Naive thymus-derived CD4-positive, alpha-beta T cell (primary cell): ENCODE data around the gene TCERG1L. TPM values are rescaled to one million over a fixed set of nuclear protein-coding genes. Genes with fewer than 3 reads are reported as not detected.

Experiments used
- ATAC-seq: fragments of 150-1000 bp; cut with Tn5 transposase; 2 replicates; pipeline ENCODE4 v1.10.0; 2021; ENCODE audit warnings: mild to moderate bottlenecking, moderate library complexity
- CTCF ChIA-PET: fragments of 350-600 bp; sonication (Branson Sonifier 250); formaldehyde crosslinking; loops from one replicate; lab custom pipeline; 2021; ENCODE audit warnings: antibody characterized with exemption; lab: Charles Lee
- POLR2A ChIA-PET: fragments of 350-600 bp; sonication (Branson Sonifier 250); formaldehyde crosslinking; loops from one replicate; lab custom pipeline; 2021; ENCODE audit warnings: antibody characterized with exemption, inconsistent platforms; lab: Charles Lee
- DNase-seq, 9 donors: peaks; one replicate each; pipeline versions ENCODE4 v3.0.0 to v3.0.0-alpha.2; 2020 to 2022; ENCODE audit warnings: mixed read lengths in 1 of 9
- H3K27ac ChIP-seq: one replicate; pipeline ENCODE4 v1.7.0; 2013; ENCODE audit warnings: mild to moderate bottlenecking, low read depth, low read length, moderate library complexity
- H3K27me3 ChIP-seq, 2 donors: one replicate each; pipeline ENCODE4 v1.7.0; 2013; ENCODE audit warnings: low read length in 2 of 2, mild to moderate bottlenecking in 2 of 2, moderate library complexity in 2 of 2; ENCODE audit not compliant: control insufficient read depth in 2 of 2, insufficient read depth in 2 of 2
- H3K36me3 ChIP-seq, 3 experiments: 1 replicate in 2 of 3; 2 replicates in 1 of 3; pipeline ENCODE4 v1.7.0; 2013; ENCODE audit warnings: low read length in 3 of 3, mild to moderate bottlenecking in 3 of 3, moderate library complexity in 1 of 3; ENCODE audit not compliant: insufficient read depth in 3 of 3, control insufficient read depth in 2 of 3
- H3K4me1 ChIP-seq, 2 donors: one replicate each; pipeline ENCODE4 v1.7.0; 2013; ENCODE audit warnings: low read length in 2 of 2, mild to moderate bottlenecking in 2 of 2, moderate library complexity in 1 of 2; ENCODE audit not compliant: control insufficient read depth in 2 of 2, insufficient read depth in 2 of 2
- H3K4me3 ChIP-seq: 2 replicates; pipeline ENCODE4 v1.7.0; 2013; ENCODE audit warnings: mild to moderate bottlenecking, low read length
- H3K9me3 ChIP-seq, 3 experiments: 1 replicate in 2 of 3; 2 replicates in 1 of 3; pipeline ENCODE4 v1.7.0; 2013; ENCODE audit warnings: low read length in 3 of 3; ENCODE audit not compliant: control insufficient read depth in 2 of 3
- H3K27ac Mint-ChIP-seq, 9 donors: one replicate each; pipeline ENCODE4 v1.8.0; 2020 to 2022; ENCODE audit warnings: mixed read lengths in 9 of 9, mild to moderate bottlenecking in 8 of 9, moderate library complexity in 5 of 9, inconsistent platforms in 2 of 9
- H3K27me3 Mint-ChIP-seq, 5 donors: one replicate each; pipeline ENCODE4 v1.8.0; 2021 to 2022; ENCODE audit warnings: mixed read lengths in 5 of 5, mild to moderate bottlenecking in 1 of 5
- H3K36me3 Mint-ChIP-seq, 5 donors: one replicate each; pipeline ENCODE4 v1.8.0; 2020 to 2022; ENCODE audit warnings: mixed read lengths in 5 of 5, mild to moderate bottlenecking in 3 of 5, inconsistent platforms in 1 of 5
- H3K4me1 Mint-ChIP-seq, 7 donors: one replicate each; pipeline ENCODE4 v1.8.0; 2020 to 2022; ENCODE audit warnings: mixed read lengths in 7 of 7, mild to moderate bottlenecking in 3 of 7, inconsistent platforms in 1 of 7
- H3K4me3 Mint-ChIP-seq, 10 donors: one replicate each; pipeline ENCODE4 v1.8.0; 2020 to 2022; ENCODE audit warnings: mild to moderate bottlenecking in 10 of 10, mixed read lengths in 10 of 10, moderate library complexity in 6 of 10, inconsistent platforms in 2 of 10
- H3K9me3 Mint-ChIP-seq, 11 donors: one replicate each; pipeline ENCODE4 v1.8.0; 2020 to 2022; ENCODE audit warnings: mixed read lengths in 11 of 11, mild to moderate bottlenecking in 4 of 11, inconsistent platforms in 1 of 11, moderate library complexity in 1 of 11
- intact Hi-C, 2 donors: fragments of 100-400 bp; cut with micrococcal nuclease; formaldehyde crosslinking; loops; one replicate each; pipeline ENCODE4 v1.15.1; 2023
- polyA plus RNA-seq, 2 donors: library from polyadenylated mRNA; unstranded; fragments of 300-500 nt; fragmentation: Illumina TruSeq; gene quantifications; one replicate each; pipeline ENCODE4 v1.2.3, GENCODE V29; 2021
- total RNA-seq, 6 experiments: library from RNA in 5 of 6; stranded (reverse) in 5 of 6; gene quantifications; 1 replicate in 5 of 6; 2 replicates in 1 of 6; pipeline ENCODE4 v1.2.3 and lab custom pipeline; 2021 to 2026

TCERG1L gene
- total and polyA plus RNA-seq, 7 experiments from 2014 or later: 0.11 to 0.42 (median 0.39) TPM; not detected in 4

DNA sequence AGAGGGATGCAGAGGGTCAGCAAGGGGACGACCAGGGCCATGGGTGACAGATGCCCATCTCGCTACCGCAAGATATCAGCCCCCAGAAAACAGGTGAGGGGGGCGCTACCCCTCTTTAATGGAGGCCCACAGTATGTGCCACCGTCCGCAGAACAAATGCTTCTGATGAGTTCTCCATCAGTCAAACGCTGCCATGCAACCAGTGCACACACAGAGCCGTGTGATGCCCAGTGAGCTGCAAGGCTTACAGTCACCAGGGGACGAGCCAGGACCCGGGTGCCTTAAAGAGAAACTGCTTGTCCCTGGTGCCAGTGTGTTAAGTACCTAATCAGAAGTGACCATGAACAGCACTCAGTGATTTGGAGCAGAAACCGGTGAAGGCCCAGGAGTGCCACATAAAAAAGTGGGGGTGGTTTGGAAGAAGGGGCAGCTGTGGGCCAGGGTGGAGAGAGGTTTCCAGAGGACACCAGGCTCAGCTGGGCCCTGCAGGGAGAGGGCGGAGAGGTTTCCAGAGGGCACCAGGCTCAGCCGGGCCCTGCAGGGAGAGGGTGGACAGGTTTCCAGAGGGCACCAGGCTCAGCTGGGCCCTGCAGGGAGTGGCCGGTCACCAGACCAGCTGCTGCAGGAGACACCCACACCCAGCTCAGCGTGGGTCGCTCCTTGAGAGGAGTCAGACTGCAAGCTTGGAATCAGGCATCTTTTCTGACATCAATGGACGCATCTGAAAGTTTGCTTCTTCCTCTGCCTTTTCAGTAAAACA is 50.9 kb downstream of the TCERG1L start:
- intact Hi-C loops: no loop called here
- Histone ChIP-seq H3K4me1 (no peaks in the 10 kb centered on the region), H3K27ac (no peak overlapping the region), H3K27me3 (no peaks in the 10 kb centered on the region), H3K4me3 (no peak overlapping the region), H3K9me3 (no peaks in the 10 kb centered on the region), H3K36me3 (no peaks in the 10 kb centered on the region)
- Mint-ChIP-seq H3K4me1 (peaks cover 0 to 5% (median 0%) of the 10 kb centered on the region in 7 donors), H3K27ac (no peak overlapping the region), H3K9me3 (no peaks in the 10 kb centered on the region), H3K27me3 (no peaks in the 10 kb centered on the region), H3K4me3 (no peak overlapping the region), H3K36me3 (no peaks in the 10 kb centered on the region)
- ATAC-seq: no peak
- POLR2A ChIA-PET: no interaction called here
- DNase-seq: no peak
- CTCF ChIA-PET: no interaction called here

DNA sequence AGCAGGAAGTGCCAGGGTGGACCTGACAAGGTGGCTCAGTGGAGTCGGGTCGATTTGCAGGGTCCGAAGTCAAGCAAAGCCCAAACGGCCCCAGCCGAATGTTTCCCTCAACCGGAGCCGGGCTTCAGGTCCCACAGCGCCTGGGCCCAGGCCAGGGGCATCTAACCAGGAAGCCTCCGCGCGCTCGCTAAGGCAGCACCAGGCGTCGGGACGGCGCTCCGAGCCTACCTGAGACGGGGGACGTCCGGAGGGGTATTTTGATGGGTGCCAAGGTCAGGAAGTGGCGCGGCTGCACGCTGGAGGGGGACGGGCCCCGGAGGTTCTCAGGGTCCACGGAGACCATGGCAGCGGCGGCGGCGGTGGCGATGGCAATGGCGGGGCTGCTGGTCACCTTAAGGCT is 51.5 kb downstream of the TCERG1L start:
- no peak overlapping the region for H3K4me3 ChIP-seq
- no peaks in the 10 kb centered on the region for H3K9me3 ChIP-seq
- H3K4me1 ChIP-seq: no peaks in the 10 kb centered on the region
- CTCF ChIA-PET: no interaction called here
- H3K36me3 Mint-ChIP-seq: no peaks in the 10 kb centered on the region
- no peaks in the 10 kb centered on the region for H3K36me3 ChIP-seq
- peaks cover 0 to 5% (median 0%) of the 10 kb centered on the region in 7 donors for H3K4me1 Mint-ChIP-seq
- no peaks in the 10 kb centered on the region for H3K27me3 Mint-ChIP-seq
- POLR2A ChIA-PET: no interaction called here
- intact Hi-C loops: no loop called here
- DNase-seq (no peak), ATAC-seq (no peak)
- H3K27me3 ChIP-seq: no peaks in the 10 kb centered on the region
- no peaks in the 10 kb centered on the region for H3K9me3 Mint-ChIP-seq
- H3K4me3 Mint-ChIP-seq: no peak overlapping the region
- no peak overlapping the region for H3K27ac ChIP-seq
- H3K27ac Mint-ChIP-seq: no peak overlapping the region

DNA sequence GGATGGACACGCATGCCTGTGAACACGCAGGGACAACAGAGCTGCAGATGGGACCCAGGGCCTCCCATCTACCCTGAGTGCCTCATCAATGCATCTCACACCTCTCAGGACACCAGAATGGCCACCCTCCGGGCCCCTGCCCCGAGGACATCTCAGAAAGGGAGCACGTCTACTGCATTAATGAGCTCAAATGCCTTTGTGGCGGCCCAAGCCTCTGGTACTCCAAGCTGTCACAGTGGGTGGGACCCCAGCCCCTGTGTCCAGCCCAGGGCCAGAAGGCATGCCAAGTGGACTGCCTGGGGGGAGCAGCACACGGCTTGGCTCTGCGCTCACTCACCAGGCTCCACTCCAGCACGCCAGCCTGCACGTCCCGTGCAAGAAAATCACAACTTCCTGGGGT is 52.0 kb downstream of the TCERG1L start:
- DNase-seq (no peak), ATAC-seq (no peak)
- H3K27me3 ChIP-seq: no peaks in the 10 kb centered on the region
- no peak overlapping the region for H3K4me3 Mint-ChIP-seq
- H3K4me1 ChIP-seq: no peaks in the 10 kb centered on the region
- no peaks in the 10 kb centered on the region for H3K36me3 ChIP-seq
- intact Hi-C loops: no loop called here
- no peaks in the 10 kb centered on the region for H3K9me3 Mint-ChIP-seq
- no peak overlapping the region for H3K27ac ChIP-seq
- H3K9me3 ChIP-seq: no peaks in the 10 kb centered on the region
- H3K27ac Mint-ChIP-seq: no peak overlapping the region
- H3K27me3 Mint-ChIP-seq: no peaks in the 10 kb centered on the region
- ChIA-PET CTCF (no interaction called here), POLR2A (no interaction called here)
- no peak overlapping the region for H3K4me3 ChIP-seq
- H3K4me1 Mint-ChIP-seq: peaks cover 0 to 5% (median 0%) of the 10 kb centered on the region in 7 donors
- no peaks in the 10 kb centered on the region for H3K36me3 Mint-ChIP-seq

DNA sequence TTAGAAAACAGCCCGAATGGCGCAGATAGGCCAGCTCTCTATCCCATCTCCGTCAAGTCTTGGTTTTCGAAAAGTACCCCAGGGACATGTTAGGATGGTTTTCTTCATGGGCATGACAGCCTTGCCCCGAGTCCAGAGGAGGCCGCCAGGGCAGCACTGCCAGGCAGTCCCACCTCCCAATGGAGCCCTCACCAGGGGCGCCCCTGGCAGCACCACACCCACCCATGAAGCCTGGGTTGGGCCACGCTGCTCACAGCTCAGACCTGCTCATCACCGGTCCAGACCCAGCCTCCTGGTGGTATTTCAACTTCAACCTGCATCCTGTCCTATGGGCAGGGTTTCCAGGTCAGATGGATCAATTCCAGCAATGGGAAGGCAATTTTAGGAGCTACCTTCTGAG is 53.3 kb downstream of the TCERG1L start:
- ATAC-seq (no peak), DNase-seq (no peak)
- POLR2A ChIA-PET: no interaction called here
- Mint-ChIP-seq H3K27me3 (peaks cover 0 to 6% (median 0%) of the 10 kb centered on the region in 5 donors), H3K36me3 (no peaks in the 10 kb centered on the region), H3K9me3 (no peaks in the 10 kb centered on the region), H3K4me3 (no peak overlapping the region), H3K27ac (no peak overlapping the region), H3K4me1 (peaks cover 0 to 2% (median 0%) of the 10 kb centered on the region in 7 donors)
- intact Hi-C loops: no loop called here
- H3K4me1 ChIP-seq: no peaks in the 10 kb centered on the region
- H3K27me3 ChIP-seq: no peaks in the 10 kb centered on the region
- H3K27ac ChIP-seq: no peak overlapping the region
- no peaks in the 10 kb centered on the region for H3K9me3 ChIP-seq
- CTCF ChIA-PET: no interaction called here
- no peaks in the 10 kb centered on the region for H3K36me3 ChIP-seq
- no peak overlapping the region for H3K4me3 ChIP-seq

DNA sequence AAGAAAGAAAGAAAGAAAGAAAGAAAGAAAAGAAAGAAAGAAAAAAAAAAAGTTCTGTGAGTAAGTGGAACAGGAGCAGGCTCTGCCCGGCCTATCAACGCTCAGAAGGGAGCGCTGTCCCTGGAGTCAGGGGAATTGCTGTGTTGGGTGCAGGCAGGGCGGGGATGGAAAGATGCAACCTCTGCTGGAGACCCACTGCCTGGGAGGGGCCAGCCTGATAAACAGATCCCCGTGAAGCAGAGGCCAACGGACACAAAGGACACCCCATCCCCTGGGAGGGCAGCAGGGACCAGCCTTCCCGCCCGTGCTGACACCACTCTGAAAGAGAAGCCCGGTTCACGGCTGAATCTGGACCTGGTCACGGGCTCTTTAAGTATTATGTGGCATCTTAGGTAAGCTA is 54.5 kb downstream of the TCERG1L start:
- DNase-seq: no peak

DNA sequence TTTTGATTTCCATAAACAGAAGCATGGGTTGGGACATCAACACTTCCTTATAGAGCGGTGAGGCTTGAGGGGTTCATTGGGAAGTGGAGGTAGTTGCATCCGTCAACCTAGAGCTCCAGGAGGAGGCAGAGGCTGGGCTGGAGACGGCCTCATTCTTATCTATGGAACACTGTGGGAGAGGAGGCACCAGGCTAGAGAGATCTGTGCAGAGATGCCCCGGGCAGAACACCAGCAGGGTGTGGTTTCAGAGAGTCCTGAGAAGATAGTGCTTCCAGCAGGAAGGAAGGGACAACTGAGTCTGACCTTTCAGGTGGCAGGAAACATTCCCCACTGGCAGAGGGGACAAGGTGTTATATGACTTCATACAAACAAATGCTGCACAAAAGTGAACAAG is 56.7 kb downstream of the TCERG1L start:
- Histone ChIP-seq H3K27me3 (no peaks in the 10 kb centered on the region), H3K27ac (no peak overlapping the region), H3K36me3 (no peaks in the 10 kb centered on the region), H3K4me3 (no peak overlapping the region), H3K9me3 (no peaks in the 10 kb centered on the region), H3K4me1 (no peaks in the 10 kb centered on the region)
- DNase-seq: no peak
- POLR2A ChIA-PET: no interaction called here
- H3K4me1 Mint-ChIP-seq: no peaks in the 10 kb centered on the region
- no peaks in the 10 kb centered on the region for H3K36me3 Mint-ChIP-seq
- no peak for ATAC-seq
- CTCF ChIA-PET: no interaction called here
- no peaks in the 10 kb centered on the region for H3K9me3 Mint-ChIP-seq
- peaks cover 0 to 18% (median 7%) of the 10 kb centered on the region in 5 donors for H3K27me3 Mint-ChIP-seq
- no peak overlapping the region for H3K27ac Mint-ChIP-seq
- H3K4me3 Mint-ChIP-seq: no peak overlapping the region
- intact Hi-C loops: no loop called here

More for the DNA sequence above, 54.5 kb downstream of the TCERG1L start:
- no peak overlapping the region for H3K4me3 ChIP-seq
- Mint-ChIP-seq H3K4me1 (peaks cover 0 to 2% (median 0%) of the 10 kb centered on the region in 7 donors), H3K36me3 (no peaks in the 10 kb centered on the region), H3K27ac (no peak overlapping the region), H3K9me3 (no peaks in the 10 kb centered on the region), H3K27me3 (peaks cover 0 to 7% (median 0%) of the 10 kb centered on the region in 5 donors), H3K4me3 (no peak overlapping the region)
- ATAC-seq: no peak
- intact Hi-C loops: no loop called here
- H3K9me3 ChIP-seq: no peaks in the 10 kb centered on the region
- ChIA-PET POLR2A (no interaction called here), CTCF (no interaction called here)
- H3K27ac ChIP-seq: no peak overlapping the region
- H3K4me1 ChIP-seq: no peaks in the 10 kb centered on the region
- no peaks in the 10 kb centered on the region for H3K27me3 ChIP-seq
- no peaks in the 10 kb centered on the region for H3K36me3 ChIP-seq
